ENCODE results near the gene MEGF10. TPM values are rescaled to one million over a fixed set of nuclear protein-coding genes. Genes with fewer than 3 reads are reported as not detected.

Gene MEGF10
- total and polyA plus RNA-seq, 2 of the 8 experiments (the other 6 are each of a cell fraction or from before 2014, with no cell fraction given) = 38.2 to 53.1 TPM

DNA sequence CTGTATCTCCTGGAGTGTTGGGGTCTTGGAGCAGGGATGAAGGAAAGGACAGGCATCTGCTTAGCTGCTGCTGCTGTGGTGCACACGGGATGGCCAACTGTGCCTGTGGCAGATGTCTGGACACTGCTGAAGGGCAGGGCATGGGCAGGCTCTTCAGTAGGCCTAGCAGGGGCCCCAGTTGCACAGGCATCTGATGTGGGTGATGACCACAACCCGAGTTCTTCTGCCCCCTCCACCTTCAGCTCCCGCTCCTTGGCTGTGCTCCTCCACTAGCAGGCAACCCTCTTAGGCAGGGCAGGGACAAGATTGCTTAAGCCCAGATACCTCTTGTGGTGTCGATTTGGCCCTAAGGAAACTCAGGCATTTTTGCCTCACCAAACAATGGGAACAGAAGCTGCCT is 9.0 kb upstream of the MEGF10 start (continued):
- TF ChIP-seq EP300 (IDR thresholded peaks at IDR 0.05; ENCODE audit: borderline replicate concordance in 1 of 2, low read depth in 2 of 2, low read length in 2 of 2) (no peak), SUZ12 (IDR thresholded peaks at IDR 0.05; ENCODE audit: low read length) (no peak), KDM4A (IDR thresholded peaks at IDR 0.05; ENCODE audit: low read depth, low read length, severe bottlenecking) (no peak), GABPA (IDR thresholded peaks at IDR 0.05; ENCODE audit: borderline replicate concordance, insufficient read depth, low read length) (no peak)

Data from H1 (cell line).